HG02943 (cell line): ENCODE results near the gene MYL11.

ENCODE experiments used
- ATAC-seq: cut with Tn5 transposase; IDR thresholded peaks from one replicate; pipeline ENCODE4 v1.9.1; 2021; ENCODE audit warnings: mild to moderate bottlenecking, low read depth, moderate library complexity; ENCODE audit not compliant: unreplicated experiment

Gene MYL11

GRCh38 chr16:30416047-30416603, 41.5 kb downstream of the MYL11 start:
- ATAC-seq, result no peak

- peak; percentile 6 for ATAC-seq
Measured at GRCh38 chr16:30416624-30417528, 42.3 kb downstream of the MYL11 start.

- peak; percentile 65 for ATAC-seq
Measured at GRCh38 chr16:30417529-30418349, 43.1 kb downstream of the MYL11 start.

DNA sequence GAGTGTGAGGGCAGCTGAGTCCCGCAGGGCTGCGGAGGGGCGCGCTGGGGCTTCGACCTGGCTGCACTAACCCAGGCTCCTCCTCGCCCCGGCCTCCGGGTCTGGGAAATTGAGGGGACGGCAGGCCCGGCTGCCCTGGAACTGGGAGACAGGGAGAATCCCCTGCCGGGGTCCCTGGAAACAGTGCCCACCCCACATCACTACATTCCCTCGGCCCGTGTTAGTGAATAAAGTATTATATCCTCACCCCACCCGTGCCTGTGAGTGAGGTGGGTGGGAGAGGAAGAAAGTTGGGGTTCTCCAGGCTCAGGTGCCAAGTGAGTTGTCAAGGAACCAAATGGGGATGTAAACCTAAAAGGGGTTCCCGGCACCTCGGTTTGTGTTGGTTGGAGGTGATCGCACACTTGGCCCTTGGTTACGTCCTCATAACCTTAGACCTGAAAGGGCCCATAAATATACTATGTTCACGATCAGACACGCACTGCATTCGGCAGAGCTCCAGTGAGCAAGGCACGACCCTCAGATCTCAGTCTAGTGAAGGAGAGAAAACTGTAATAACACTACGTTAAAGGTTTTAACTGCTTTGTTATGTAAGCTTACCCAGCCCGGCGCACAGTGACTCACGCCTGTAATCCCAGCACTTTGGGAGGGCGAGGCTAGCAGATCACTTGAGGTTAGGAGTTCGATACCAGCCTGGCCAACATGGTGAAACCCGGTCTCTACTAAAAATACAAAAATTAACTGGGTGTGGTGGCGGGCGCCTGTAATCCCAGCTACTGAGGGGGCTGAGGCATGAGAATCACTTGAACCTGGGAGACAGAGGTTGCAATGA, 44.0 kb downstream of the MYL11 start:
- ATAC-seq, result no peak

DNA sequence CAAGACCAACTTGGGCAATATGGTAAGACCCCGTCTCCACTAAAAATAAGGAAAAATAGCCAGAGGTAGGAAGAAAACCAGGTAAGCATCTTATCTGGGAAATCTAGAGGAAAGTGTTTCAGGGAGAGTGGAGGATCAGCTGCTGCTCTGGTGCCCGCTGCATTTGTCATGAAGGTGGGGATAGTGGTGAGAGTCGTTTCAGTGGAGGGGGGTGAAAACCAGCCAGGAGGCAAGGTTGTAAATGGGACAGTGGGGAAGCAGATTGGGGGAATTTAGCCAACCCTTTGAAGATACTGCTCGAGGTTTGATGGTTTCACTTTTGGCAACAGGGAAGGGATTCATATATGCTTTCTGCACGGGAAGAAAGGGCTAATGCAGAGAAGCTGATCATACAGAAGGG, 46.4 kb downstream of the MYL11 start:
- ATAC-seq, result no peak
